Vagina (tissue), 2 donors: ENCODE data around the gene MYO15B.

Experiments
- POLR2A ChIP-seq, 2 donors: fragments of 450-650 bp; IDR thresholded peaks; one replicate each; pipeline ENCODE4 v1.6.1; 2017; ENCODE audit warnings: antibody characterized with exemption in 2 of 2, mild to moderate bottlenecking in 2 of 2, moderate library complexity in 2 of 2
- POLR2AphosphoS5 ChIP-seq, 2 donors: sonication (generic); formaldehyde crosslinking; IDR thresholded peaks; one replicate each; pipeline ENCODE4 v1.9.0; 2017; ENCODE audit warnings: antibody characterized with exemption in 2 of 2, mild to moderate bottlenecking in 2 of 2, low read depth in 1 of 2; ENCODE audit not compliant: insufficient read depth in 1 of 2
- TF ChIP-seq, protein P1 (sequence below), 3 experiments: fragments of 450-650 bp in 2 of 3; fragments of 200-600 bp in 1 of 3; sonication (generic) in 1 of 3; IDR thresholded peaks; one replicate each; pipeline ENCODE4 v1.5.1; 2017 to 2019; ENCODE audit warnings: antibody characterized with exemption in 3 of 3, mild to moderate bottlenecking in 2 of 3, moderate library complexity in 2 of 3

DNA sequence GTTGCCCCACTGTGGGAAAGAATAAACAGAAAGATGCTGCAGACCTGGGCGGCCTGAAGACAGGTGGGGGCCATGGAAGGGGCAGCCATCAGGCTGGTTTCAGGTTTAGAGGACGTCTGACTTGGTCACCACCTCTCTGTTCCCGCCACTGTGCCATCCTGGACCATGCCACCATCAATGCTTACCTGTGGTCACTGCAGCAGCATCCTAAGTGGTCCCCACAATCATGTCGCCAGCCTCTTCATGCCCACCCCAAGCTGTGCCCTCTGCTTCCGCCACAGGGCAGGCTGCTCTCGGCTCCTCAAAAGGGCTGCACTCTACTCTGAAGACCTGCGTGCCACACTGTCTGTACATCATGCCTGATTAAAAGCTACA lies 56.0 kb downstream of the MYO15B start:
- TF ChIP-seq POLR2A (IDR thresholded peaks at IDR 0.05) (no peak), POLR2AphosphoS5 (IDR thresholded peaks at IDR 0.05; ENCODE audit: insufficient read depth in 1 of 2, low read depth in 1 of 2) (no peak)
- TF ChIP-seq, protein P1, sequence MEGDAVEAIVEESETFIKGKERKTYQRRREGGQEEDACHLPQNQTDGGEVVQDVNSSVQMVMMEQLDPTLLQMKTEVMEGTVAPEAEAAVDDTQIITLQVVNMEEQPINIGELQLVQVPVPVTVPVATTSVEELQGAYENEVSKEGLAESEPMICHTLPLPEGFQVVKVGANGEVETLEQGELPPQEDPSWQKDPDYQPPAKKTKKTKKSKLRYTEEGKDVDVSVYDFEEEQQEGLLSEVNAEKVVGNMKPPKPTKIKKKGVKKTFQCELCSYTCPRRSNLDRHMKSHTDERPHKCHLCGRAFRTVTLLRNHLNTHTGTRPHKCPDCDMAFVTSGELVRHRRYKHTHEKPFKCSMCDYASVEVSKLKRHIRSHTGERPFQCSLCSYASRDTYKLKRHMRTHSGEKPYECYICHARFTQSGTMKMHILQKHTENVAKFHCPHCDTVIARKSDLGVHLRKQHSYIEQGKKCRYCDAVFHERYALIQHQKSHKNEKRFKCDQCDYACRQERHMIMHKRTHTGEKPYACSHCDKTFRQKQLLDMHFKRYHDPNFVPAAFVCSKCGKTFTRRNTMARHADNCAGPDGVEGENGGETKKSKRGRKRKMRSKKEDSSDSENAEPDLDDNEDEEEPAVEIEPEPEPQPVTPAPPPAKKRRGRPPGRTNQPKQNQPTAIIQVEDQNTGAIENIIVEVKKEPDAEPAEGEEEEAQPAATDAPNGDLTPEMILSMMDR (IDR thresholded peaks at IDR 0.05): no peak
